HL-60 (cell line): ENCODE results near the gene ERVH48-1.
"Not testable (repeated sequence)": the region's sequence is repeated elsewhere in the genome, so short reads cannot be mapped to it uniquely, and the experiment has no call there.

Experiments
- DNase-seq, 2 experiments: peaks; one replicate each; pipeline ENCODE4 v3.0.0-alpha.2; 2010 to 2020; ENCODE audit warnings: low read depth in 1 of 2, low spot score in 1 of 2
- H3K27ac ChIP-seq: fragments of 250-450 bp; sonication (Bioruptor Pico); replicated peaks from 2 replicates; pipeline ENCODE4 v1.5.1; 2020; ENCODE audit warnings: mild to moderate bottlenecking, moderate library complexity
- H3K27me3 ChIP-seq: fragments of 250-450 bp; sonication (Bioruptor Pico); 2 replicates; pipeline ENCODE4 v1.5.1; 2021; ENCODE audit warnings: mild to moderate bottlenecking, moderate library complexity; ENCODE audit not compliant: insufficient read depth, poor library complexity, severe bottlenecking
- H3K4me3 ChIP-seq: replicated peaks from 2 replicates; pipeline ENCODE4 v1.5.1; 2011; ENCODE audit warnings: mild to moderate bottlenecking, control low read depth, low read length; ENCODE audit not compliant: insufficient read depth
- CTCF ChIP-seq: IDR thresholded peaks from one replicate; pipeline ENCODE4 v1.5.1; 2011; ENCODE audit warnings: low read length, control low read depth, inconsistent platforms; ENCODE audit not compliant: insufficient read depth
- GABPA ChIP-seq: IDR thresholded peaks from 2 replicates; pipeline ENCODE4 v1.6.1; 2012; ENCODE audit warnings: low read depth
- POLR2AphosphoS5 ChIP-seq: IDR thresholded peaks from 2 replicates; pipeline ENCODE4 v1.6.1; 2012; ENCODE audit warnings: low read depth
- REST ChIP-seq: IDR thresholded peaks from 2 replicates; pipeline ENCODE4 v1.6.1; 2012; ENCODE audit warnings: low read depth; ENCODE audit not compliant: insufficient replicate concordance
- SPI1 ChIP-seq: IDR thresholded peaks from 2 replicates; pipeline ENCODE4 v1.6.1; 2012; ENCODE audit warnings: low read depth, mild to moderate bottlenecking, borderline replicate concordance

ERVH48-1 gene

DNA sequence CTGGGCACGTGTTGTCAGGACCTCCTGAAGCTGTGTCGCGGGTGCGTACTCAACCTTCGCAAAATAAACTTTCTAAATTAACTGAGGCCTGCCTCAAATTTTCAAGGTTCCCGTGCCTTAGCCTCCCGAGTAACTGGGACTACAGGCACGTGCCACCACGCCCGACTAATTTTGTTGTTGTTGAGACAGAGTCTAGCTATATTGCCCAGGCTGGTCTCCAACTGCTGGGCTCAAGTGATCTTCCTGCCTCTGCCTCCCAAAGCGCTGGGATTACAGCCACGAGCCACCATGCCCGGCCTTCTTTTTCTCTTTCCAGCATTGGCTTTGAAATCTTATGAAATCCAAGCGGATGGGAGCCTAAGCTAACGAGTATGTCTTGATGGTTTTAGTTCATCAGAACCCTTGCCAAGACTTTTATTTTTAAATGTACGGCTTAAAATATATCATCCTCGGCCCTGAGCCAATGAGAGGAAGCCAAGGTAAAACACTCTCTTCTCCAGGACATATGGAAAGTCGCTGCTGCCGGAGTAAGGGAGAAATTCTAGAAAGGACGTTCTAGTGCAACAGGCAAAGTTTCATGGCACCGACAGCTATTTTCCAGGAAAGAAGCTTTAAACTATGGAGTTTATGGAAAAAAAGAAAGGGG, 12.7 kb upstream of the ERVH48-1 start:
- Histone ChIP-seq H3K27ac (no peak overlapping the region), H3K27me3 (no peaks in the 10 kb centered on the region), H3K4me3 (no peak overlapping the region)
- TF ChIP-seq REST (no peak), SPI1 (no peak), CTCF (no peak), GABPA (no peak), POLR2AphosphoS5 (no peak)
- DNase-seq, result no peak

- H3K4me3 ChIP-seq, H3K27me3 ChIP-seq, H3K27ac ChIP-seq, DNase-seq: not testable (repeated sequence)
These were observed 11.9 kb upstream of the ERVH48-1 start for GRCh38 chr21:42937034-42937940.

- H3K27ac ChIP-seq, H3K27me3 ChIP-seq, H3K4me3 ChIP-seq, DNase-seq: not testable (repeated sequence)
These were observed 10.9 kb upstream of the ERVH48-1 start for GRCh38 chr21:42936360-42936759.

GRCh38 chr21:42933973-42934372, 8.5 kb upstream of the ERVH48-1 start:
- H3K27ac ChIP-seq, H3K4me3 ChIP-seq, H3K27me3 ChIP-seq, DNase-seq: not testable (repeated sequence)

- DNase-seq, H3K27me3 ChIP-seq, H3K4me3 ChIP-seq, H3K27ac ChIP-seq: not testable (repeated sequence)
These were observed 7.9 kb upstream of the ERVH48-1 start for GRCh38 chr21:42933137-42933970.

GRCh38 chr21:42932378-42933136, 7.1 kb upstream of the ERVH48-1 start:
- DNase-seq, H3K27ac ChIP-seq, H3K27me3 ChIP-seq, H3K4me3 ChIP-seq: not testable (repeated sequence)
